ENCODE measurements around the gene STAG2.

DNA sequence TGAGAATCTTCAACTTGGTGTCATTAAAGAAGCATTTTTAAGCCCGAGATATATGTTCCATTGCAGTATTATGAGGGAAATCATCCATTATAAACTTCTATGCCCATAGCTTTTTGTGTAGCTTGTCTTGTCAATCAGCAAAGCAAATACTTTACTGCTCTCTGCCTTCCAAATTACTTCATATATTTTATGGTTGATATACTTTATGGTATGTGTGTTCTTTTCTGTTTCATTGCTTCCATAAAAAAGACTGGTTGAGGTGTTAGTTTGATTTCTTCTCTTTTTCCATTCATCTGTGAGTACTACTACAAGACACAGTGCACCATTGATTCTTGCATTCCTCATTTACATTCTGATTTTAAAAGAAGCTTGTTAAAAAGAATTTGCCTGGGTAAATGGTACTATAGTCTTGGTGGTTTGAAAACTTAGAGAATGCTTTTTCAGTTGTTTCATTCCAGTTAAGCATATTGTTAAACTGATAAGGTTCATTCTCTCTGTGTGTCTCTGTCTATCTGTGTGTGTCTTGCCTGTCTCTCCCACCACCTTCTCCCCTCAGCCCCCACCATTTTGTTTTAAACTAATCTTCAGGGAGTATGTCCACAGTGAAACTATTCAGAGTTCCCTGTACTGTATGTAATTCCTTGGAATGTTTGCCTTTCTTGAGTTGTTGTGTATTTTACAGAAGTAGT lies 27.1 kb downstream of the STAG2 start:
- TF ChIP-seq POLR2A (IDR thresholded peaks at IDR 0.05) = no peak
- TF ChIP-seq, protein P1, sequence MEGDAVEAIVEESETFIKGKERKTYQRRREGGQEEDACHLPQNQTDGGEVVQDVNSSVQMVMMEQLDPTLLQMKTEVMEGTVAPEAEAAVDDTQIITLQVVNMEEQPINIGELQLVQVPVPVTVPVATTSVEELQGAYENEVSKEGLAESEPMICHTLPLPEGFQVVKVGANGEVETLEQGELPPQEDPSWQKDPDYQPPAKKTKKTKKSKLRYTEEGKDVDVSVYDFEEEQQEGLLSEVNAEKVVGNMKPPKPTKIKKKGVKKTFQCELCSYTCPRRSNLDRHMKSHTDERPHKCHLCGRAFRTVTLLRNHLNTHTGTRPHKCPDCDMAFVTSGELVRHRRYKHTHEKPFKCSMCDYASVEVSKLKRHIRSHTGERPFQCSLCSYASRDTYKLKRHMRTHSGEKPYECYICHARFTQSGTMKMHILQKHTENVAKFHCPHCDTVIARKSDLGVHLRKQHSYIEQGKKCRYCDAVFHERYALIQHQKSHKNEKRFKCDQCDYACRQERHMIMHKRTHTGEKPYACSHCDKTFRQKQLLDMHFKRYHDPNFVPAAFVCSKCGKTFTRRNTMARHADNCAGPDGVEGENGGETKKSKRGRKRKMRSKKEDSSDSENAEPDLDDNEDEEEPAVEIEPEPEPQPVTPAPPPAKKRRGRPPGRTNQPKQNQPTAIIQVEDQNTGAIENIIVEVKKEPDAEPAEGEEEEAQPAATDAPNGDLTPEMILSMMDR (IDR thresholded peaks at IDR 0.05) = no peak
